ENCODE data around the gene ZNF365.

GRCh38 chr10:62326176-62326575 is 48.0 kb upstream of the ZNF365 start:
- TF ChIP-seq, protein P1, sequence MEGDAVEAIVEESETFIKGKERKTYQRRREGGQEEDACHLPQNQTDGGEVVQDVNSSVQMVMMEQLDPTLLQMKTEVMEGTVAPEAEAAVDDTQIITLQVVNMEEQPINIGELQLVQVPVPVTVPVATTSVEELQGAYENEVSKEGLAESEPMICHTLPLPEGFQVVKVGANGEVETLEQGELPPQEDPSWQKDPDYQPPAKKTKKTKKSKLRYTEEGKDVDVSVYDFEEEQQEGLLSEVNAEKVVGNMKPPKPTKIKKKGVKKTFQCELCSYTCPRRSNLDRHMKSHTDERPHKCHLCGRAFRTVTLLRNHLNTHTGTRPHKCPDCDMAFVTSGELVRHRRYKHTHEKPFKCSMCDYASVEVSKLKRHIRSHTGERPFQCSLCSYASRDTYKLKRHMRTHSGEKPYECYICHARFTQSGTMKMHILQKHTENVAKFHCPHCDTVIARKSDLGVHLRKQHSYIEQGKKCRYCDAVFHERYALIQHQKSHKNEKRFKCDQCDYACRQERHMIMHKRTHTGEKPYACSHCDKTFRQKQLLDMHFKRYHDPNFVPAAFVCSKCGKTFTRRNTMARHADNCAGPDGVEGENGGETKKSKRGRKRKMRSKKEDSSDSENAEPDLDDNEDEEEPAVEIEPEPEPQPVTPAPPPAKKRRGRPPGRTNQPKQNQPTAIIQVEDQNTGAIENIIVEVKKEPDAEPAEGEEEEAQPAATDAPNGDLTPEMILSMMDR (IDR thresholded peaks at IDR 0.05): no peak
- no peak for TF ChIP-seq EZH2 (IDR thresholded peaks at IDR 0.05)
- TF ChIP-seq EZH2phosphoT487 (IDR thresholded peaks at IDR 0.05): no peak
